Endothelial cell of umbilical vein (primary cell): Measurements from ENCODE around the gene LGR6. TPM values are rescaled to one million over a fixed set of nuclear protein-coding genes. Genes with fewer than 3 reads are reported as not detected.

Experiments used
- BruUV-seq: library from RNA; stranded (reverse); fragments of 400-500 nt; replicated peaks from 2 replicates; lab custom pipeline; 2021; lab: Mats Ljungman, UMichigan
- CTCF ChIA-PET: fragments of 300-600, 350-600 bp; sonication (Branson Sonifier 250); formaldehyde crosslinking; loops from one replicate; lab custom pipeline; 2021; ENCODE audit warnings: antibody characterized with exemption, inconsistent platforms; lab: Charles Lee
- POLR2A ChIA-PET: fragments of 300-600, 350-600 bp; sonication (Branson Sonifier 250); formaldehyde crosslinking; loops from one replicate; lab custom pipeline; 2021; ENCODE audit warnings: antibody characterized with exemption, inconsistent platforms; lab: Charles Lee
- DNase-seq: peaks from one replicate; pipeline ENCODE4 v3.0.0-alpha.2; 2011; ENCODE audit warnings: low read depth, low spot score
- FAIRE-seq: peaks from 2 replicates; lab custom pipeline; 2011; peaks lifted over from hg19 to GRCh38; lab: Jason Lieb, UNC
- H2AFZ ChIP-seq: 2 replicates; pipeline ENCODE4 v1.6.0; 2012; ENCODE audit warnings: low read depth, low read length, control low read depth, inconsistent platforms
- H3K27ac ChIP-seq: 2 replicates; pipeline ENCODE4 v1.5.1; 2011; ENCODE audit warnings: low read depth, mild to moderate bottlenecking, control low read depth, low read length, moderate library complexity; ENCODE audit not compliant: insufficient read depth
- H3K27me3 ChIP-seq, 2 experiments: 2 replicates each; pipeline versions ENCODE4 v1.6.0 to v1.6.1; 2011; ENCODE audit warnings: low read length in 2 of 2, mixed read lengths in 1 of 2; ENCODE audit not compliant: control insufficient read depth in 2 of 2, insufficient read depth in 2 of 2
- H3K36me3 ChIP-seq, 2 experiments: 2 replicates in 1 of 2; 3 replicates in 1 of 2; pipeline ENCODE4 v1.5.1; 2011; ENCODE audit warnings: low read length in 2 of 2, mild to moderate bottlenecking in 1 of 2, moderate library complexity in 1 of 2; ENCODE audit not compliant: control insufficient read depth in 2 of 2, insufficient read depth in 2 of 2; ENCODE audit errors: extremely low read depth in 1 of 2
- H3K4me1 ChIP-seq: 3 replicates; pipeline ENCODE4 v1.5.1; 2011; ENCODE audit warnings: mild to moderate bottlenecking, low read length; ENCODE audit not compliant: control insufficient read depth, insufficient read depth; ENCODE audit errors: extremely low read depth
- H3K4me2 ChIP-seq: 2 replicates; pipeline ENCODE4 v1.6.1; 2011; ENCODE audit warnings: low read length, control low read depth, mixed read lengths; ENCODE audit not compliant: insufficient read depth
- H3K4me3 ChIP-seq, 3 experiments: fragments of 200-600 bp in 1 of 3; sonication (generic), shearing (Covaris generic) in 1 of 3; replicated peaks in 1 of 3; 2 replicates each; pipeline ENCODE4 v1.5.1; 2011 to 2016; ENCODE audit warnings: control low read depth in 3 of 3, low read length in 3 of 3, mild to moderate bottlenecking in 2 of 3, inconsistent platforms in 1 of 3, low read depth in 1 of 3, moderate library complexity in 1 of 3; ENCODE audit not compliant: insufficient read depth in 1 of 3
- H3K79me2 ChIP-seq: 2 replicates; pipeline ENCODE4 v1.6.0; 2012; ENCODE audit warnings: low read length, inconsistent platforms; ENCODE audit not compliant: control insufficient read depth, insufficient read depth
- H3K9ac ChIP-seq: replicated peaks from 2 replicates; pipeline ENCODE3; 2011; ENCODE audit warnings: low read length, control low read depth; ENCODE audit not compliant: insufficient read depth; ENCODE audit errors: extremely low read depth
- H3K9me1 ChIP-seq: replicated peaks from 3 replicates; pipeline ENCODE4 v1.6.0; 2011; ENCODE audit warnings: mild to moderate bottlenecking, low read length; ENCODE audit not compliant: control insufficient read depth, insufficient read depth; ENCODE audit errors: extremely low read depth
- H3K9me3 ChIP-seq: replicated peaks from 2 replicates; pipeline ENCODE4 v1.5.1; 2012; ENCODE audit warnings: low read length, inconsistent platforms; ENCODE audit not compliant: control insufficient read depth, insufficient read depth
- H4K20me1 ChIP-seq: replicated peaks from 2 replicates; pipeline ENCODE3; 2011; ENCODE audit warnings: mild to moderate bottlenecking, low read length; ENCODE audit not compliant: control insufficient read depth, insufficient read depth; ENCODE audit errors: extremely low read depth
- CTCF ChIP-seq, 2 donors: IDR thresholded peaks; 1 replicate in 1 of 2; 2 replicates in 1 of 2; pipeline ENCODE4 v1.5.1; 2011; ENCODE audit warnings: low read length in 2 of 2, mild to moderate bottlenecking in 2 of 2, moderate library complexity in 2 of 2, control low read depth in 1 of 2, inconsistent platforms in 1 of 2, low read depth in 1 of 2; ENCODE audit not compliant: insufficient read depth in 1 of 2; ENCODE audit errors: extremely low read depth in 1 of 2
- EZH2 ChIP-seq: IDR thresholded peaks from 2 replicates; pipeline ENCODE4 v1.6.1; 2012; ENCODE audit warnings: borderline replicate concordance, low read depth, mild to moderate bottlenecking, moderate library complexity, low read length, inconsistent platforms; ENCODE audit not compliant: severe bottlenecking
- POLR2AphosphoS5 ChIP-seq: IDR thresholded peaks from 2 replicates; pipeline ENCODE4 v1.6.1; 2012; ENCODE audit warnings: low read depth, mild to moderate bottlenecking, control low read depth, low read length, moderate library complexity; ENCODE audit not compliant: insufficient read depth
- dilution Hi-C: fragments of 300-500 bp; cut with MboI; formaldehyde crosslinking; loops from one replicate; pipeline ENCODE4 v1.15.0; 2019; ENCODE audit warnings: low sequenced_read_pairs; ENCODE audit not compliant: extremely low pct_ligation_motif_present
- intact Hi-C: fragments of 100-400 bp; cut with micrococcal nuclease; formaldehyde crosslinking; loops from one replicate; pipeline ENCODE4 v1.10.0; 2022
- polyA plus RNA-seq, 4 experiments: library from polyadenylated mRNA; depleted of rRNA in 3 of 4; stranded (reverse) in 3 of 4; unstranded in 1 of 4; fragments of >200 nt; gene quantifications; 2 replicates each; pipeline versions ENCODE4 v1.2.1 to v1.2.3, GENCODE V29; 2011 to 2012; ENCODE audit warnings: missing spikeins in 1 of 4
- total RNA-seq: library from RNA; stranded (reverse); gene quantifications from 2 replicates; pipeline ENCODE4 v1.2.3, GENCODE V29; 2021

LGR6 gene
- total and polyA plus RNA-seq, 2 donors (not counting 3 experiments of a cell fraction or from before 2014, with no cell fraction given) = not detected

- H2AFZ ChIP-seq = no peak overlapping the region
- TF ChIP-seq EZH2 (no peak), CTCF (IDR thresholded peaks at IDR 0.05; ENCODE audit: extremely low read depth in 1 of 2, insufficient read depth in 1 of 2, low read depth in 1 of 2, low read length in 2 of 2) (peak in 1 of 2 donors; percentile 12), POLR2AphosphoS5 (no peak)
- ChIA-PET POLR2A (no interaction called here), CTCF (interaction anchor here (0.7 to 2.5 kb wide), 7 partner anchors 7 to 103 kb away, joined by 3 to 9 read pairs (median 5); partner anchors contain the start of gene LGR6)
- BruUV-seq = no TSS peak
- H3K36me3 ChIP-seq = no peaks in the 10 kb centered on the region
- peaks cover 41 to 53% of the 10 kb centered on the region in 2 experiments for H3K27me3 ChIP-seq
- no peaks in the 10 kb centered on the region for H4K20me1 ChIP-seq
- H3K9ac ChIP-seq = no peak overlapping the region
- H3K4me2 ChIP-seq = peak overlapping the region; percentile 25
- no peak for DNase-seq
- H3K79me2 ChIP-seq = no peaks in the 10 kb centered on the region
- FAIRE-seq = no peak
- H3K9me1 ChIP-seq = no peaks in the 10 kb centered on the region
- peaks cover 2% of the 10 kb centered on the region for H3K4me1 ChIP-seq
- no peaks in the 10 kb centered on the region for H3K9me3 ChIP-seq
- H3K27ac ChIP-seq = no peak overlapping the region
- no peak overlapping the region for H3K4me3 ChIP-seq
- dilution Hi-C loops (loop anchor here (25.0 kb wide), 1 partner anchor 99 kb away; no protein-coding TSS in a partner anchor), intact Hi-C loops (loop anchor here (1.0 kb wide), 1 partner anchor 102 kb away; no protein-coding TSS in a partner anchor)
Observed at GRCh38 chr1:202213361-202214088, 19.9 kb downstream of the LGR6 start.
